HepG2 (cell line): Measurements from ENCODE around the gene PROX1. TPM values are rescaled to one million over a fixed set of nuclear protein-coding genes. Genes with fewer than 3 reads are reported as not detected.

Experiments
- AGO2 ChIP-seq: fragments of 200-400 bp; formaldehyde crosslinking; optimal IDR thresholded peaks from 2 replicates; pipeline ENCODE3; 2017; ENCODE audit warnings: mild to moderate bottlenecking, low read depth, low read length, moderate library complexity
- ARHGAP35 ChIP-seq: sonication (generic); formaldehyde crosslinking; IDR thresholded peaks from 2 replicates; pipeline ENCODE4 v1.9.0; 2022; ENCODE audit warnings: mild to moderate bottlenecking, inconsistent platforms, moderate library complexity, missing genetic modification reagents, borderline replicate concordance
- ATF7 ChIP-seq, 2 experiments: fragments of 450-650 bp in 1 of 2; sonication (generic) in 1 of 2; formaldehyde crosslinking in 1 of 2; IDR thresholded peaks; 2 replicates each; pipeline versions ENCODE4 v1.4.0 to v1.6.1; 2016 to 2020; ENCODE audit warnings: antibody characterized with exemption in 1 of 2, mild to moderate bottlenecking in 1 of 2, missing genetic modification reagents in 1 of 2
- ELF3 ChIP-seq: IDR thresholded peaks from 2 replicates; pipeline ENCODE4 v1.6.1; 2016; ENCODE audit warnings: missing genetic modification reagents, missing compliant biosample characterization
- GABPA ChIP-seq, 2 experiments: IDR thresholded peaks; 2 replicates each; pipeline ENCODE4 v1.6.1; 2011 to 2016; ENCODE audit warnings: low read depth in 2 of 2, low read length in 1 of 2, missing biosample characterization in 1 of 2, missing genetic modification characterization in 1 of 2
- IRX3 ChIP-seq: sonication (generic); formaldehyde crosslinking; IDR thresholded peaks from 2 replicates; pipeline ENCODE4 v1.8.1; 2023; ENCODE audit warnings: mild to moderate bottlenecking, low read depth, missing genetic modification reagents, borderline replicate concordance
- MAX ChIP-seq: IDR thresholded peaks from 2 replicates; pipeline ENCODE4 v1.6.1; 2012; ENCODE audit warnings: inconsistent platforms
- NCOA2 ChIP-seq: sonication (generic); formaldehyde crosslinking; IDR thresholded peaks from 2 replicates; pipeline ENCODE4 v1.8.0; 2022; ENCODE audit warnings: inconsistent platforms
- NCOA5 ChIP-seq: sonication (generic); formaldehyde crosslinking; IDR thresholded peaks from 2 replicates; pipeline ENCODE4 v1.4.0; 2020; ENCODE audit warnings: missing genetic modification reagents
- PLRG1 ChIP-seq: fragments of 450-650 bp; conservative IDR thresholded peaks from 2 replicates; pipeline ENCODE4 v1.6.1; 2016
- SP140L ChIP-seq: sonication (generic); formaldehyde crosslinking; IDR thresholded peaks from 2 replicates; pipeline ENCODE4 v1.4.0; 2020; ENCODE audit warnings: missing genetic modification reagents, borderline replicate concordance
- SRSF9 ChIP-seq: fragments of 200-400 bp; formaldehyde crosslinking; IDR thresholded peaks from 2 replicates; pipeline ENCODE4 v1.6.1; 2018; ENCODE audit warnings: borderline replicate concordance, mild to moderate bottlenecking, low read depth, low read length; ENCODE audit not compliant: insufficient read depth, poor library complexity, severe bottlenecking
- SYNCRIP ChIP-seq: fragments of 200-400 bp; formaldehyde crosslinking; IDR thresholded peaks from 2 replicates; pipeline ENCODE4 v1.6.1; 2018; ENCODE audit warnings: mild to moderate bottlenecking, low read depth, low read length; ENCODE audit not compliant: insufficient read depth
- TCF7 ChIP-seq: sonication (generic); IDR thresholded peaks from 2 replicates; pipeline ENCODE4 v1.6.1; 2016; ENCODE audit warnings: antibody characterized with exemption, low read depth
- TCF7L2 ChIP-seq: IDR thresholded peaks from 2 replicates; pipeline ENCODE4 v1.6.1; 2011; ENCODE audit warnings: mild to moderate bottlenecking, low read depth, low read length, moderate library complexity
- ZKSCAN8 ChIP-seq: IDR thresholded peaks from 2 replicates; pipeline ENCODE4 v1.6.1; 2016; ENCODE audit warnings: borderline replicate concordance, missing genetic modification reagents, missing compliant biosample characterization
- ZNF12 ChIP-seq: sonication (generic); formaldehyde crosslinking; IDR thresholded peaks from 2 replicates; pipeline ENCODE4 v1.5.0; 2020; ENCODE audit warnings: missing genetic modification reagents
- ZNF33B ChIP-seq: sonication (generic); formaldehyde crosslinking; IDR thresholded peaks from 2 replicates; pipeline ENCODE4 v1.5.1; 2020; ENCODE audit warnings: mild to moderate bottlenecking, missing genetic modification reagents
- ZNF549 ChIP-seq: sonication (generic); formaldehyde crosslinking; IDR thresholded peaks from 2 replicates; pipeline ENCODE4 v1.5.0; 2020; ENCODE audit warnings: missing genetic modification reagents
- ZNF891 ChIP-seq: sonication (generic); formaldehyde crosslinking; IDR thresholded peaks from 2 replicates; pipeline ENCODE4 v1.5.0; 2020; ENCODE audit warnings: mild to moderate bottlenecking, missing genetic modification reagents
- polyA plus RNA-seq, 8 experiments: library from polyadenylated mRNA; depleted of rRNA in 3 of 8; stranded (reverse) in 7 of 8; unstranded in 1 of 8; fragments of >200 nt; fragmentation: Illumina TruSeq in 4 of 8; extraction: Trizol in 4 of 8; gene quantifications; 2 replicates each; pipeline versions ENCODE4 v1.2.1 to v1.2.3, GENCODE V29; 2011 to 2016; ENCODE audit warnings: low read depth in 4 of 8, missing spikeins in 1 of 8, mixed read lengths in 1 of 8; ENCODE audit not compliant: insufficient read depth in 1 of 8
- total RNA-seq, 5 experiments: library from RNA; depleted of rRNA; stranded (reverse); fragments of >200 nt; fragmentation: Illumina TruSeq; extraction: Trizol; gene quantifications; 2 replicates each; pipeline ENCODE4 v1.2.3, GENCODE V29; 2016; ENCODE audit warnings: low read depth in 1 of 5
- TF ChIP-seq, protein P1 (sequence below): fragments of 450-650 bp; IDR thresholded peaks from 2 replicates; pipeline ENCODE4 v1.6.1; 2017; ENCODE audit warnings: mild to moderate bottlenecking

The PROX1 gene
- total and polyA plus RNA-seq, 2 of the 13 experiments (the other 11 are each of a cell fraction or from before 2014, with no cell fraction given): 12.3 to 30.2 TPM

DNA sequence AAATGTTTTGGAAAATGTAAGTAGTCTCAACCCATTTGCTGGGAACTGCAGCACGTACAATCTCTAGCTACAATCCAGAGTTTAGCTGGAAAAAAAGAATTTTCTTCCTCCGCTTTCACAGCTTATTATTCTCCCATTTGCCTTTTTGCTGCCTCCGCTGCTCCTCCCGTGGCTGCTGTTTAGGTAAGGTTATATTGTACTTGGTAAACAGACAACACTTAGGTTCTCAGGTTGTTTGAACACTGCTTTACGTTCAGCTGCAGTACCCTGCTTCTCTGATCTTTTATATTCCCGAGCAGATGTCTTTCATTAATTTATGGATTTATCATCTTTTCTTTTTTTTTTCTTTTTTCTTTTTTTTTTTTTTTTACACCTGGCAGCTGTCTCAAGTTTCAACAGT lies 14.3 kb downstream of the PROX1 start (continued):
- TF ChIP-seq TCF7: no peak
- no peak for TF ChIP-seq ZNF549 (CRISPR knock-in tag)
- TF ChIP-seq TCF7L2: no peak
- TF ChIP-seq, protein P1, sequence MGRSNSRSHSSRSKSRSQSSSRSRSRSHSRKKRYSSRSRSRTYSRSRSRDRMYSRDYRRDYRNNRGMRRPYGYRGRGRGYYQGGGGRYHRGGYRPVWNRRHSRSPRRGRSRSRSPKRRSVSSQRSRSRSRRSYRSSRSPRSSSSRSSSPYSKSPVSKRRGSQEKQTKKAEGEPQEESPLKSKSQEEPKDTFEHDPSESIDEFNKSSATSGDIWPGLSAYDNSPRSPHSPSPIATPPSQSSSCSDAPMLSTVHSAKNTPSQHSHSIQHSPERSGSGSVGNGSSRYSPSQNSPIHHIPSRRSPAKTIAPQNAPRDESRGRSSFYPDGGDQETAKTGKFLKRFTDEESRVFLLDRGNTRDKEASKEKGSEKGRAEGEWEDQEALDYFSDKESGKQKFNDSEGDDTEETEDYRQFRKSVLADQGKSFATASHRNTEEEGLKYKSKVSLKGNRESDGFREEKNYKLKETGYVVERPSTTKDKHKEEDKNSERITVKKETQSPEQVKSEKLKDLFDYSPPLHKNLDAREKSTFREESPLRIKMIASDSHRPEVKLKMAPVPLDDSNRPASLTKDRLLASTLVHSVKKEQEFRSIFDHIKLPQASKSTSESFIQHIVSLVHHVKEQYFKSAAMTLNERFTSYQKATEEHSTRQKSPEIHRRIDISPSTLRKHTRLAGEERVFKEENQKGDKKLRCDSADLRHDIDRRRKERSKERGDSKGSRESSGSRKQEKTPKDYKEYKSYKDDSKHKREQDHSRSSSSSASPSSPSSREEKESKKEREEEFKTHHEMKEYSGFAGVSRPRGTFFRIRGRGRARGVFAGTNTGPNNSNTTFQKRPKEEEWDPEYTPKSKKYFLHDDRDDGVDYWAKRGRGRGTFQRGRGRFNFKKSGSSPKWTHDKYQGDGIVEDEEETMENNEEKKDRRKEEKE: no peak
- TF ChIP-seq ZNF12 (CRISPR knock-in tag): no peak
- no peak for TF ChIP-seq SYNCRIP
- no peak for TF ChIP-seq ATF7 (IDR thresholded peaks at IDR 0.05)
- TF ChIP-seq ATF7 (CRISPR knock-in tag; IDR thresholded peaks at IDR 0.05): no peak
- no peak for TF ChIP-seq SP140L (CRISPR knock-in tag)
- TF ChIP-seq ARHGAP35 (CRISPR knock-in tag): no peak
- TF ChIP-seq ZNF33B (CRISPR knock-in tag): no peak
- TF ChIP-seq MAX: no peak
- TF ChIP-seq NCOA2 (CRISPR knock-in tag): no peak
- TF ChIP-seq ZNF891 (CRISPR knock-in tag): no peak
- TF ChIP-seq ELF3: no peak
- TF ChIP-seq AGO2: peak; percentile 50
- no peak for TF ChIP-seq PLRG1
- TF ChIP-seq ZKSCAN8 (CRISPR knock-in tag): 0 out of 2 replicates have a peak, but pooled peaks have one; percentile 0
- TF ChIP-seq GABPA (IDR thresholded peaks at IDR 0.05; ENCODE audit: low read depth, low read length): no peak
- no peak for TF ChIP-seq GABPA (CRISPR knock-in tag; IDR thresholded peaks at IDR 0.05; ENCODE audit: low read depth)
- no peak for TF ChIP-seq IRX3 (CRISPR knock-in tag)
- no peak for TF ChIP-seq NCOA5 (CRISPR knock-in tag)
- no peak for TF ChIP-seq SRSF9
